HG02678 (cell line): Measurements from ENCODE around the gene MAG.
"Not testable (repeated sequence)": the region's sequence is repeated elsewhere in the genome, so short reads cannot be mapped to it uniquely, and the experiment has no call there.

Experiments used
- ATAC-seq: cut with Tn5 transposase; IDR thresholded peaks from one replicate; pipeline ENCODE4 v1.9.1; 2021; ENCODE audit warnings: mild to moderate bottlenecking, moderate library complexity; ENCODE audit not compliant: unreplicated experiment

Gene MAG

GRCh38 chr19:35279374-35279773 lies 12.6 kb upstream of the MAG start:
- ATAC-seq = no peak

- no peak for ATAC-seq
Observed at GRCh38 chr19:35279985-35280821, 11.8 kb upstream of the MAG start.

GRCh38 chr19:35281303-35281702 lies 10.7 kb upstream of the MAG start:
- ATAC-seq = no peak

GRCh38 chr19:35284153-35285094 lies 7.5 kb upstream of the MAG start:
- ATAC-seq = no peak

GRCh38 chr19:35285095-35285449 lies 6.9 kb upstream of the MAG start:
- no peak for ATAC-seq

GRCh38 chr19:35285465-35285864 lies 6.5 kb upstream of the MAG start:
- not testable (repeated sequence) for ATAC-seq

GRCh38 chr19:35286101-35286500 lies 5.9 kb upstream of the MAG start:
- not testable (repeated sequence) for ATAC-seq

- no peak for ATAC-seq
Observed at GRCh38 chr19:35287713-35288112, 4.2 kb upstream of the MAG start.

- no peak for ATAC-seq
Observed at GRCh38 chr19:35288331-35288730, 3.6 kb upstream of the MAG start.

- ATAC-seq = no peak
Observed at GRCh38 chr19:35288906-35289305, 3.1 kb upstream of the MAG start.

- no peak for ATAC-seq
Observed at GRCh38 chr19:35290381-35291127, 1.4 kb upstream of the MAG start.

GRCh38 chr19:35291259-35291658 lies 702 bp upstream of the MAG start:
- no peak for ATAC-seq

GRCh38 chr19:35292421-35293362 lies 731 bp downstream of the MAG start:
- ATAC-seq = no peak

GRCh38 chr19:35293363-35293739 lies 1.4 kb downstream of the MAG start:
- ATAC-seq = no peak

GRCh38 chr19:35293808-35294207 lies 1.8 kb downstream of the MAG start:
- no peak for ATAC-seq

- no peak for ATAC-seq
Observed at GRCh38 chr19:35294328-35294727, 2.4 kb downstream of the MAG start.

GRCh38 chr19:35294859-35295791 lies 3.2 kb downstream of the MAG start:
- no peak for ATAC-seq

GRCh38 chr19:35295792-35296462 lies 4.0 kb downstream of the MAG start:
- ATAC-seq = peak; percentile 50
